NCI-H146 (cell line): ENCODE data around the gene CLIC5.

Source experiments
- DNase-seq: peaks from one replicate; lab custom pipeline; 2025; lab: John Stamatoyannopoulos, UW

CLIC5 gene

DNA sequence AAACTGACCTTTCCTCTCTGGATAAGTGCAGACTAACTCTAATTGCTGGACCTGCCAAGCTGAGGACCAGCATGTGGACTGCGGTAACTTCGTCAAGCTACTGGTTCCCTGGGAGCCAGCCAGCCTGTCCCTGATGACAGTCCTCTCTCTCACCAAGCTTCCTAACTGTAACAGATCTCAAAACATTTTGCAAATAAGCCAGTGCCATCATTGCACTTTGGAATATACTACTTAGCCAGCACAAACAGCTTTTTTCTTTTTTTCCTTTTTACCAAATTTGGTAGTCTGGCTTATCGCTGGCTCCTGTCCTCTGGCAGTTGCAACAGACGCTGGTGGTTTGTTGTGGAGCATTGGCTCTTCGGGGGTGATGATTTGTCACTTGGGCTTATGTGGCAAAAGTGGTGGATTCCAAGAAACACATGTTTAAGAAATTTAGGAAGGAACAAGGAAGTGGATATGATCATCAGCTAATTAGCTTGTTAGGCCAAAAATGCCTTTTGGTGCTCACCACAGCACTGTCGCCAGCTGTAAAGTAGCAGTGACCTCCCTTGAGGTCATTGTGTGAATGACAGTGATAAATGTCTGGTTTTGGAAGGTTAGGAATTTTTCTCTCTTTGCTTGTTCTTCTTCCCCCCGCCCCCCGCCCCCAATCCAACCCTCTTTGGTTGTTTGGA is 171.7 kb downstream of the CLIC5 start:
- DNase-seq = no peak

DNA sequence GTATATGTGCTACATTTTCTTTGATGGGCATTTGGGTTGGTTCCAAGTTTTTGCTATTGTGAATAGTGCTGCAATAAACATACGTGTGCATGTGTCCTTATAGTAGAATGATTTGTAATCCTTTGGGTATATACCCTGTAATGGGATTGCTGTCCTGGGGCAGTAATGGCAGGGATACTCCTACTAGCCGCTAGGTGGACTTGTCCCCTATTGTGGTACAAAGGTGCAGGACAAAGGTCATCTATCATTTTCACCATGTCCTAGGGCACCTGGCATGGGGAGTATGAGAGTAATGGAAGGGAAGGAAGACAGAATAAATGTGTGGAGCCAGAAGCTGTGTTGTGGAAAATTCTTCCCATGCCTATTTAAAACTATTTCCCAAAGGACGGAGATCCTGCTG is 174.6 kb downstream of the CLIC5 start:
- DNase-seq = no peak

DNA sequence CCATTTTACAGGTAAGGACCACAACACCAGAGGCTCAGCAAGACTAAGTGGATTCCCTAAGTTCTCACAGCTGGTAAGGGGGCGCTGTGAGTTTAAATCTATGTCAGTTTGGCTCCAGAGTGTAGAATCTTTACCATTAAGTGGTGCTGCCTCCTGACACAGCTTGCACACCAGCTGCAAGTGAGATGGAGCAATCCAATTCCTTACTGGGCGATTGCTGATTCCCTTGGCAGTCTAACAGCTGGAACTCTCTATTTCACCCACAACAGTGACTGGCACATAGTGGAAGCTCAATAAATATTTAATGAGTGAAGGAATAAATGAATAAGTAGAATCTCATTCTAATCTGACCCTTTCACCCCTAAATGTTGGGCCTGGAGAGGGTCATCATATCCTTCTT is 176.7 kb downstream of the CLIC5 start:
- no peak for DNase-seq

DNA sequence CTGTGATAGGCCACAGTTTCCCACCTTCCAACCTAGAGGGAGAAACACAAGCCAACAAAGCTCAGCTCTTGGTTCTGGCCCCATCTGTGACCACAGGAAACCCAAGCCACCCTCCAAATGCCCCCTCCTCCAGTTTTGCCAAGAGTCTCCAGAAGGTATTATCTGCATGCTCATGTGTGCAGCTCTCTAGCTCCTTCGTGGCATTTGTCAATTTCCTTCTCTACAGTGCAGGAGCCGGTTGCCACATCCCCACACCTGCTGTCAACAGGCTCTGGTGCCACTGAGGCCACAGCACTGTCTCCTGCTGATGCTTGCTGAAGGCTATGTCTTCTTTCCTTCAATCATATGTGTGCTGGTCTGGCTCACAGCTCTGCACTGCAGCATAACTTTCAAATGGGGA is 177.2 kb downstream of the CLIC5 start:
- no peak for DNase-seq

DNA sequence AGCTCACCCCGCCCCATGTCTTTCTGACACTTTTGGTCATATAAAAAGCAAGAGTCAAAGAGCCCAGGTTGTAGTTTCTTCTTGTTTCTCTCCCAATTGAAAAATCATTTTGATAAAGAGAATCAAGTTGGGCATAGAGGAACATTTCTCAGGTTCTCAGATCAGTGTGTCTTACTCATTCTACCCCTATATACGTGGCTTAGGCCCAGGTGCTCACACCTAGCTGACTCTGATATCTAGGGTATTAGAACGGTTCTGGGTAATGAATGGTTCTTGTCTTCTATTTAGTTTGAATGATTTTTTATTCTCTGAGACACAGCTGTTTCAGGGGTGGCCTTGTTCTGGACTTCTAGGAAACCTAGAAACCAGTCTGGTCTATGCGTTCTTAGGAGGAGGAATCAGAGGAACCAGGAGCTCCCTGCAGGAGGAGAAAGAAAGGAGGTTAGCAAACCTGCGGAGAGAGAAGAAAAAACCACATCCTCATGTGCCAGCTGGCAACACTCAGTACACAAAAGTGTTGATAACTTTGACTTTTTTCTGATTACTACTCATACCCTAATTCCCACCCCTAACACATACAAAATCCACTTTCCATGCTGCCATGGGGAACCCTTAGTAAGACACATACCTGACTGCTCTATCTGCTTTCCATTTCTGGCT is 178.0 kb downstream of the CLIC5 start:
- no peak for DNase-seq

DNA sequence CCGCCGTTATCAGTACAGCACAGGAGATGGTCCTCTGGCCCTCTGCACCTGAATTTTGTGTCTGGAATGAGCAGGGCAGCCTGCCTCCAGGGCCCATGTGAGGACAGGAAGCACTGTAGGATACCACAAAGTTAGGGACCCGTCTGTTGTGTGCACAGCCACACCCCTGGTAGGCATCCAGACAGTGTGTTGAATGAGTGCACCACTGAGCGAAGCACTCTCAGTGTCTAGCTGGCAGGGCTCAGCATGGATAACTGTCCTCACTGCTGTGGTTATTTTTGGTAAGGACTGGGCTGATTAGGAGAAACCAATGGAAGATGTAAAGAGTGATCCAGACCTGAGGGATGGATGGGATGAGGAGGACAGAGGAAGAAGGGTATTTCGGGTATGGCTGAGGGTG is 178.7 kb downstream of the CLIC5 start:
- DNase-seq = no peak

DNA sequence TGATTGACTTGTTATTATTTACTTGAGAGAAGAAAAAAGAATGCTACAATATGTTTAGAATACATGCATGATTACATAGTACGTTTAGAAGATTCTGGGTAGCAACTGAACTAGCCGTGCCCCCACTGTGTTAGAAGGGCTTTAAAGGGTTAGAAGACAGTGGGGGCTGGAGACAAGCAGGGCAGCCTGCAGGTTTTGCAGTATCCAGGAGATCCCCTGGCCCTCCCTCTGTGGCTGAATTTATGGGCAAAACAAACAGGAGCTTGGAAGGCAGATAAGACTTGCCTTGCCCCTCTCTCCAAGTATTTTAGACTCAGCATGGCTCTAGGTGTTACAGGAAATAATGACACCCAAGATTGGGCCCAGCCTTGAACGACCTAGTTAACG is 179.2 kb downstream of the CLIC5 start:
- no peak for DNase-seq

DNA sequence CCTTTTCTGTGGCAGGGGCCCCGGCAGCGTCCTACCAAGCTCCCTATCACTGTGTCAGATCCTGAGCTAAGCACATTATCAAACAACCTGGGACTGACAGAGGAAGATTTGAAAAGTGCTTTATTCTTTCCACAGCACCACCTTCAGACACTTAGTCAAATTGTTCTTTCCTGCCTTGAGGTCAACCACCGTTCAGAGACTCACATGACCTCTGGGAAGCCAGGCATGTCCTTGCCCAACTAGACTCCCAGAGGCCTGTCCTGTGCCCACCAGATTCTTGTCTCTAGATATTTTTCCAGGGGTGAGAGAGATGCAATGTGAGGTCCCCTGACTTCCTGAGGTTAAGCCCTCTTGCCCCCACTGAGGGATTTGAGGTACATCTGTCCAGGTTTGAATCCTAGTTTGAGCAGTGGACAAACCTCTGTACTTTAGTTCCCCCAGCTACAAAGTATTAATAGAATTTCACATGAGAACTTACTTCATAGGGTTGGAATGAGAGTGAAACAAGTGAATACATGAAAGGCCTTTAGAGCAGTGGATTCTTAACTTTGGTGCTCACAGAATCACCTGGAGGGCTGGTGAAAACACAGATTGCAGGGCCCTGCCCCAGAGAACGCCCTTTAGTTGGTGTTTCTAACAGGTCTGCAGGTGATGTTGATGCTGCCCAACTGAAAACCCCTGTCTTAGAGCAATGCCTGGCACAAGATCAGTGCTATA is 179.8 kb downstream of the CLIC5 start:
- DNase-seq = no peak

DNA sequence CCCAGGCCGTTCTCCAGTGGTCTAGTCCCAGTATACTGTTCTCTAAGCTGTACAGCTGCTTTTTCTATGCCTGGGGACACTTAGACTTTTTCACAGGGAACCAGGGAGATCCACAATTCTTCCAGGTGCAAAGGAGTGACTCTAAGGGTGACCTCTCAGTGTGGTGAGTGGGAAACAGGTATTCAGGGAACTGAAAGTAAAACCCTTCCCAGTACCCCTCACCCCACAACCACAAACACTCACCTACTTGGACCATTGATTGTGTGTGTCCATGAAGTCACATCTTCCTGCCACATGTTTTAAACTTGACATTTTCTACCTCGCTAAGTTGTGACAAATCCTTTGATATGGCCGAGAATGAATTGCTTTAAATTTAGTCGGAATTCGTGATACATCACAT is 183.6 kb downstream of the CLIC5 start:
- no peak for DNase-seq
